Memory B cell (primary cell): ENCODE results near the gene NR6A1.

Experiments used
- ATAC-seq: fragments of 150-1000 bp; cut with Tn5 transposase; 2 replicates; pipeline ENCODE4 v1.10.0; 2021; ENCODE audit warnings: low read depth, mild to moderate bottlenecking, moderate library complexity
- DNase-seq, 2 donors: peaks; one replicate each; pipeline ENCODE4 v3.0.0; 2022; ENCODE audit warnings: low spot score in 2 of 2
- H3K27ac Mint-ChIP-seq: one replicate; pipeline ENCODE4 v1.8.0; 2022; ENCODE audit warnings: mild to moderate bottlenecking, moderate library complexity, mixed read lengths
- H3K27me3 Mint-ChIP-seq: one replicate; pipeline ENCODE4 v1.8.0; 2022; ENCODE audit warnings: mixed read lengths
- H3K36me3 Mint-ChIP-seq: one replicate; pipeline ENCODE4 v1.8.0; 2022; ENCODE audit warnings: mild to moderate bottlenecking, mixed read lengths
- H3K4me1 Mint-ChIP-seq: one replicate; pipeline ENCODE4 v1.8.0; 2022; ENCODE audit warnings: mixed read lengths
- H3K4me3 Mint-ChIP-seq: one replicate; pipeline ENCODE4 v1.8.0; 2022; ENCODE audit warnings: mild to moderate bottlenecking, moderate library complexity, mixed read lengths
- H3K9me3 Mint-ChIP-seq: one replicate; pipeline ENCODE4 v1.8.0; 2022; ENCODE audit warnings: mixed read lengths

The NR6A1 gene

GRCh38 chr9:124657516-124657915 is 113.6 kb downstream of the NR6A1 start:
- Mint-ChIP-seq H3K27ac (no peak overlapping the region), H3K4me3 (no peak overlapping the region), H3K27me3 (peaks cover 5% of the 10 kb centered on the region), H3K9me3 (no peaks in the 10 kb centered on the region), H3K36me3 (no peaks in the 10 kb centered on the region), H3K4me1 (peaks cover 13% of the 10 kb centered on the region)
- no peak for DNase-seq
- ATAC-seq, result no peak

- Mint-ChIP-seq H3K4me3 (no peak overlapping the region), H3K4me1 (peaks cover 12% of the 10 kb centered on the region), H3K36me3 (no peaks in the 10 kb centered on the region), H3K9me3 (no peaks in the 10 kb centered on the region), H3K27me3 (peaks cover 2% of the 10 kb centered on the region), H3K27ac (no peak overlapping the region)
- no peak for ATAC-seq
- no peak for DNase-seq
Measured at GRCh38 chr9:124654431-124654830, 116.7 kb downstream of the NR6A1 start.

- no peak for ATAC-seq
- H3K27ac Mint-ChIP-seq, result no peak overlapping the region
- DNase-seq, result no peak
- H3K4me1 Mint-ChIP-seq, result no peaks in the 10 kb centered on the region
- H3K4me3 Mint-ChIP-seq, result no peak overlapping the region
- no peaks in the 10 kb centered on the region for H3K9me3 Mint-ChIP-seq
- no peaks in the 10 kb centered on the region for H3K27me3 Mint-ChIP-seq
- H3K36me3 Mint-ChIP-seq, result no peaks in the 10 kb centered on the region
Measured at GRCh38 chr9:124652615-124653393, 118.3 kb downstream of the NR6A1 start.

GRCh38 chr9:124652203-124652602 is 118.9 kb downstream of the NR6A1 start:
- Mint-ChIP-seq H3K27ac (no peak overlapping the region), H3K4me1 (no peaks in the 10 kb centered on the region), H3K27me3 (no peaks in the 10 kb centered on the region), H3K36me3 (no peaks in the 10 kb centered on the region), H3K4me3 (no peak overlapping the region), H3K9me3 (no peaks in the 10 kb centered on the region)
- DNase-seq, result no peak
- no peak for ATAC-seq

- no peaks in the 10 kb centered on the region for H3K4me1 Mint-ChIP-seq
- H3K27ac Mint-ChIP-seq, result no peak overlapping the region
- no peak for DNase-seq
- ATAC-seq, result no peak
- no peaks in the 10 kb centered on the region for H3K36me3 Mint-ChIP-seq
- peaks cover 4% of the 10 kb centered on the region for H3K9me3 Mint-ChIP-seq
- no peak overlapping the region for H3K4me3 Mint-ChIP-seq
- H3K27me3 Mint-ChIP-seq, result peaks cover 4% of the 10 kb centered on the region
Measured at GRCh38 chr9:124645274-124645673, 125.8 kb downstream of the NR6A1 start.

- H3K36me3 Mint-ChIP-seq, result no peaks in the 10 kb centered on the region
- peaks cover 9% of the 10 kb centered on the region for H3K27me3 Mint-ChIP-seq
- no peak overlapping the region for H3K4me3 Mint-ChIP-seq
- no peak overlapping the region for H3K27ac Mint-ChIP-seq
- H3K4me1 Mint-ChIP-seq, result no peaks in the 10 kb centered on the region
- ATAC-seq (no peak), DNase-seq (no peak)
- no peaks in the 10 kb centered on the region for H3K9me3 Mint-ChIP-seq
Measured at GRCh38 chr9:124639637-124640036, 131.5 kb downstream of the NR6A1 start.

- H3K4me3 Mint-ChIP-seq, result no peak overlapping the region
- H3K36me3 Mint-ChIP-seq, result no peaks in the 10 kb centered on the region
- H3K9me3 Mint-ChIP-seq, result no peaks in the 10 kb centered on the region
- H3K27me3 Mint-ChIP-seq, result peaks cover 6% of the 10 kb centered on the region
- H3K4me1 Mint-ChIP-seq, result no peaks in the 10 kb centered on the region
- ATAC-seq (no peak), DNase-seq (no peak)
- no peak overlapping the region for H3K27ac Mint-ChIP-seq
Measured at GRCh38 chr9:124635285-124635684, 135.8 kb downstream of the NR6A1 start.

GRCh38 chr9:124632077-124632621 is 139.0 kb downstream of the NR6A1 start:
- H3K27ac Mint-ChIP-seq, result no peak overlapping the region
- no peaks in the 10 kb centered on the region for H3K9me3 Mint-ChIP-seq
- H3K4me1 Mint-ChIP-seq, result no peaks in the 10 kb centered on the region
- no peaks in the 10 kb centered on the region for H3K36me3 Mint-ChIP-seq
- no peak for DNase-seq
- H3K4me3 Mint-ChIP-seq, result no peak overlapping the region
- peaks cover 6% of the 10 kb centered on the region for H3K27me3 Mint-ChIP-seq
- no peak for ATAC-seq

GRCh38 chr9:124631326-124631725 is 139.8 kb downstream of the NR6A1 start:
- DNase-seq (no peak), ATAC-seq (no peak)
- Mint-ChIP-seq H3K4me1 (no peaks in the 10 kb centered on the region), H3K27ac (no peak overlapping the region), H3K9me3 (no peaks in the 10 kb centered on the region), H3K4me3 (no peak overlapping the region), H3K36me3 (no peaks in the 10 kb centered on the region), H3K27me3 (no peaks in the 10 kb centered on the region)

GRCh38 chr9:124629600-124629999 is 141.5 kb downstream of the NR6A1 start:
- Mint-ChIP-seq H3K36me3 (no peaks in the 10 kb centered on the region), H3K27me3 (no peaks in the 10 kb centered on the region), H3K4me1 (no peaks in the 10 kb centered on the region), H3K27ac (no peak overlapping the region), H3K9me3 (no peaks in the 10 kb centered on the region), H3K4me3 (no peak overlapping the region)
- DNase-seq (no peak), ATAC-seq (no peak)

- H3K4me1 Mint-ChIP-seq, result no peaks in the 10 kb centered on the region
- ATAC-seq (no peak), DNase-seq (no peak)
- H3K27me3 Mint-ChIP-seq, result no peaks in the 10 kb centered on the region
- no peaks in the 10 kb centered on the region for H3K36me3 Mint-ChIP-seq
- H3K9me3 Mint-ChIP-seq, result no peaks in the 10 kb centered on the region
- H3K27ac Mint-ChIP-seq, result no peak overlapping the region
- H3K4me3 Mint-ChIP-seq, result no peak overlapping the region
Measured at GRCh38 chr9:124628741-124629140, 142.4 kb downstream of the NR6A1 start.

GRCh38 chr9:124626276-124626675 is 144.8 kb downstream of the NR6A1 start:
- DNase-seq, result no peak
- Mint-ChIP-seq H3K4me1 (no peaks in the 10 kb centered on the region), H3K27ac (no peak overlapping the region), H3K4me3 (no peak overlapping the region), H3K36me3 (no peaks in the 10 kb centered on the region), H3K27me3 (peaks cover 2% of the 10 kb centered on the region), H3K9me3 (no peaks in the 10 kb centered on the region)
- no peak for ATAC-seq

- no peaks in the 10 kb centered on the region for H3K36me3 Mint-ChIP-seq
- no peak for DNase-seq
- no peak overlapping the region for H3K27ac Mint-ChIP-seq
- H3K4me1 Mint-ChIP-seq, result no peaks in the 10 kb centered on the region
- peaks cover 2% of the 10 kb centered on the region for H3K27me3 Mint-ChIP-seq
- H3K4me3 Mint-ChIP-seq, result no peak overlapping the region
- H3K9me3 Mint-ChIP-seq, result no peaks in the 10 kb centered on the region
- no peak for ATAC-seq
Measured at GRCh38 chr9:124625087-124625486, 146.0 kb downstream of the NR6A1 start.

- DNase-seq (no peak), ATAC-seq (no peak)
- no peaks in the 10 kb centered on the region for H3K4me1 Mint-ChIP-seq
- no peaks in the 10 kb centered on the region for H3K36me3 Mint-ChIP-seq
- no peak overlapping the region for H3K27ac Mint-ChIP-seq
- H3K27me3 Mint-ChIP-seq, result peaks cover 2% of the 10 kb centered on the region
- no peaks in the 10 kb centered on the region for H3K9me3 Mint-ChIP-seq
- no peak overlapping the region for H3K4me3 Mint-ChIP-seq
Measured at GRCh38 chr9:124624735-124624992, 146.4 kb downstream of the NR6A1 start.
